GM04503 (cell line): ENCODE data around the gene RTEL1.
"Not testable (repeated sequence)": the region's sequence is repeated elsewhere in the genome, so short reads cannot be mapped to it uniquely, and the experiment has no call there.

ENCODE experiments used
- DNase-seq: peaks from one replicate; pipeline ENCODE4 v3.0.0-alpha.2; 2012; ENCODE audit warnings: low read depth

RTEL1 gene

DNA sequence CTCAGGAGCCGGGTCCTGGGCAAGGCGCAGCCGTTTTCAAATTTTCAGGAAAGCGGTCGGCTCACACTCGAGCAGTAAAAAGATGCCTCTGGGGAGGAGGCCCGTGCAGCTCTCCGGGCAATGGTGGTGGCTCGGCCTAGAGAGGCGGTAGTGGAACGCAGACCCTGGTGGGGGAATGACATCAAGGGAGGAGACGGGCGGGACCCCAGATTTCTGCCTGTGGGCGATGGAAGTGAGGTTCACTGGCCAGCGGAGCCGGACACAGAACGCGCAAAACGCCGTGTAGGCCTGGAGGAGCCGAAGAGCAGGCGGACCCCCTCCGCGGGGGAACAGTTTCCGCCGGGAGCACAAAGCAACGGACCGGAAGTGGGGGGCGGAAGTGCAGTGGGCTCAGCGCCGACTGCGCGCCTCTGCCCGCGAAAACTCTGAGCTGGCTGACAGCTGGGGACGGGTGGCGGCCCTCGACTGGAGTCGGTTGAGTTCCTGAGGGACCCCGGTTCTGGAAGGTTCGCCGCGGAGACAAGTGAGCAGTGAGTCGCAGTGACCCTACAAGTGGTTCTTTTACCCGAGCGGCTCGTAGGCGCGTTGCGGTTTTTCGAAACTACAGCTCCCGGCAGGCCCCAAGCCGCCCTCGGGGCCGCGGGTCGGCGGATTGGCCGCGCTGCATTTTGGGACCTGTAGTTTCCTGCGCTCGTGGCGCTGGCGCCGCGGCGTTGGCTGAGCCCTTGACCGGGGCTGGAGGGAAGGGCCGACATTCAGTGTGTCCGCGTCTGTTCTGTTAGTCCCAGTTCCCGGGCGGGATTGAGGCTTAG, at the start of gene RTEL1:
Gene RTEL1, plus strand, starts transcription at position 376 of the 812 bp plus-strand sequence. CDS start 1,091 bp downstream, outside the sequence.
- peak; percentile 63 for DNase-seq

DNA sequence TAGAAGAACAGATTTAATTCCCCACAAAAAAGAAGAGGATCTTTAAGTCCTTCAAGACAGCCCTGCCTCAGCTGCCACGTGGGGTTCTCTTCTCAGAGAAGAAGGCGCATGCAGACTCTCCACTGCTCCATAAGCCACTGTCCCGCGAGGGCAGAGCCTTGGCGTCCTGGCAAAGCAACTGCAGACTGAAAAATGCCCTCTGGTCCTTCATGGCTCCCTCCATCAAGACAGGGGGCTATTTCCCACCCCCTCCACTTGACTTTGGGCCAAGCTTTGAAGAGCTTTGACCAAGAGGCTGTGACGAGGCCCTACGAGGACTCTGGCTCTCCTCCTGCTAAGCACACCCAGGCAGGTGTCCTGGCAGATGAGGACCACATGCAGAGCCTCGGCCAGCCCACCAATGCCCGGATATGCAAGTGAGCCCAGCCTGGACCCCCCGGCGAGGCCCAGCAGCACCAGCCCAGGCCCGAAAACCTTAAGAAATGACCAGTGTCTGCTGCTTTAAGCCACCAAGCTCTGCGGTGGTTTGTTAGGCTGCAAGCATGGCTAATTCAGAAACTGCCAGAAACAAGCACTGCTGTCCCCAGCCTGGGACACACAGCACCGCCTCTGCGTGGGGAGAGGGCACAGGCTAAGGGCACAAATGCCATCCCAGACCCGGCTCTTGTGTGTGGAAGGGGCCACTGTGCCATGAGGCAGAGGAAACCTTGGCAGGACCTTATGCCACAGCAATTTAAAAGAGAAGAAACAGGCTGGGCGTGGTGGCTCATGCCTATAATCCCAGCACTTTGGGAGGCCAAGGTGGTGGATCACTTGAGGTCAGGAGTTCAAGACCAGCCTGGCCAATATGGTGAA, 47.3 kb upstream of the RTEL1 start:
- no peak for DNase-seq

DNA sequence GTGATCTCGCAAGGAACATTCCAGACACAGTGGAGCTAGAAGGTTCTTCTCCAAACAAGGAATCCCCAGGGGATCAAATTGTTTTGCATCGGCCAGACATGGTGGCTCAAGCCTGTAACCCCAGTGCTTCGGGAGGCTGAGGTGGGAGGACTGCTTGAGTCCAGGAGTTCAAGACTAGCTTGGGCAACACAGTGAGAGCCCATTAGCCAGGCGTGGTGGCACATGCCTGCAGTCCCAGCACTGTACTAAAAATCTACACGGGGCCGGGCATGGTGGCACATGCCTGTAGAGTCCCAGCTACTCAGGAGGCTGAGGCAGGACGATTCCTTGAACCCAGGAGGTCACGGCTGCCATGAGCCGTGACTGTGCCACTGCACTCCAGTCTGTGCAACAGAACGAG, 46.5 kb upstream of the RTEL1 start:
- DNase-seq, result no peak

GRCh38 chr20:63612276-63612931, 45.7 kb upstream of the RTEL1 start:
- DNase-seq, result no peak

- DNase-seq, result not testable (repeated sequence)
Measured at GRCh38 chr20:63613863-63614594, 44.1 kb upstream of the RTEL1 start.

- no peak for DNase-seq
Measured at GRCh38 chr20:63617092-63617875, 40.8 kb upstream of the RTEL1 start.

DNA sequence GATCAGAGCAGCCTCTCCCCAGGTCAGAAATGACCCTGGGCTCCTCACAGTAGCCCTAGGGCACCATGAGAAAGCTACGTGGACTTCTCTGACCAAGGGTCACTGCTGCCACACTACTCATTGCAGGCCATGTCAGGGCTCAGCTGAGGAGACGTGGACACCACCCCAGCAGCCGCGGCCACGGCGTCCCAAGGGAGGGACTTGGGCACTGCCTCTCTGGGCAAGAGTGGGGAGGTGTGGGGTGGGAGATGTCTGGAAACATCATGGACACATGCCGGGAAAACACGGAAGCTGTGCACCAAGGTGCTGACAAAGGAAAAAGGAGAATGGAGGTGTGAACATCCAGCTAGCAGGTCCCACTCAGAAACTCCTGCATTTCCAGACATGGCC, 40.2 kb upstream of the RTEL1 start:
- DNase-seq, result no peak

DNA sequence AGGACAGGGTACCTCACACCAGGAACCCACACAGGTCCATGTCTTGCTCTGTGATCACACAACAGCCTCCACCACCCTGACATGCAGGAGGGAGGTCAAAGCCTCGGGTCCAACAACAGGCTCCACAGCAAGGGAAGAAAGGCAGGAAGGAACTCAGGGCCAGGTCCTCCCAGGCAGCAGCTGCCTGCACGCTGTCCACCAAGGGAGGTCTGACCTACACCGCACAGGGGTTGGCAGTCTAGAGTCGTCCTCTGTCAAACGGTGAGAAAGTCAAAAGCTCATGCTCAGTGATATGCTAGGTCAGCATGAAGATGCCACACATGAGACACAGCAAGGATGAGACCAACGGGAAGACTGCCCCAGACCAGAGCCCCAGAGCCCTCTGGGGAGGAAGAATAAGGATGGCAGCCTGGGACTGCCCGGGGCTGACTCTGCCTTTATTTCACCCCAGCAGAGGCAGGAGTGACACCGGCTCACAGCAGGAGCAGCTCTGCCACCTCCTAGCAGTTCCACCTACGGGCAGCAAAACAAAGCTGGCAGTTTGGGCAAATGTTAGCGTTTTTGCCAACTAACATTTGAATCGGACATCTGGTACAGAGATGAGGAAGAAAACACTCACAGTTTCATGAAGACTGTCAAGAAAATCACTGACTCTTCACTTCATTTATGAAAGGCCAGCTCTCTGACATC, 39.7 kb upstream of the RTEL1 start:
- DNase-seq, result no peak

DNA sequence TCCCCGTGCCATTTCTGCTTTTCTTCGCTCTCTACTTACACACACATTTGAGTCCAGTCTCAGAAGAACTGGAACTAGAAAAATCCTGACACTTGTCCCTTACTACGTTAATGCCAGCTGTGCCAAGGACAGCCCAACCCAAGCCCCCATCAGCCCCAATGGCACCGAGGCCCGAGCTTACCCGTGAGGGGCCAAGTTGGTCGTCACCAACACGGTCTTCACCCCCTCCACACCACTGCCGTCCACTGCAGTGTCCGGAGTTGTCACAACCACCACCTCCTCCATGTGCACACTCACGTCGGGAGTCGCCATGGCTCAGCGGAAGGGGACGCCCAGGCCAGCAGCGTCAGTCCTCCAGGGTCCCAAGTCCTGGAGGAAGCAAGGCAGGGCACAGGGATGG, 39.0 kb upstream of the RTEL1 start:
- DNase-seq, result no peak

- DNase-seq, result no peak
Measured at GRCh38 chr20:63619505-63619904, 38.6 kb upstream of the RTEL1 start.

GRCh38 chr20:63620991-63621390, 37.1 kb upstream of the RTEL1 start:
- DNase-seq, result no peak

- no peak for DNase-seq
Measured at GRCh38 chr20:63622096-63622495, 36.0 kb upstream of the RTEL1 start.

DNA sequence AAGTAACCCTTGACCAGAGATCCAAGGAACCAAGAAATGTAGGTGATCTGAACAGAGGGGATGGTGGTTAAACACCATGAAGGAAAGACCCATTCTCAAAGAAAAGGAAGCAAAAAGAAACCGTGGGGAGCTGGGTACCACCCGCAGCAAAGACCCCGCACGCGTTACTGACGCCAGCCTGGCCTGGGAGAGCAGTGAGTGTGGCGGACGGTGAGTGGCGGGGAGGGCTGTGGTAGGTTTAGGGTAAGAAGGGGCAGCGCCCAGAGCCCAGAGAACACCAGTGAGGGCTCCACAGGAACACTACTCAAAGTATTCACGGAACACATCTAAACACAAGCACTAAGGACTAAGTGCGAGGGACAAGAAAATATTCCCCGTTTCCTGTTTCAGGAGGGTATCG, 35.4 kb upstream of the RTEL1 start:
- no peak for DNase-seq

DNA sequence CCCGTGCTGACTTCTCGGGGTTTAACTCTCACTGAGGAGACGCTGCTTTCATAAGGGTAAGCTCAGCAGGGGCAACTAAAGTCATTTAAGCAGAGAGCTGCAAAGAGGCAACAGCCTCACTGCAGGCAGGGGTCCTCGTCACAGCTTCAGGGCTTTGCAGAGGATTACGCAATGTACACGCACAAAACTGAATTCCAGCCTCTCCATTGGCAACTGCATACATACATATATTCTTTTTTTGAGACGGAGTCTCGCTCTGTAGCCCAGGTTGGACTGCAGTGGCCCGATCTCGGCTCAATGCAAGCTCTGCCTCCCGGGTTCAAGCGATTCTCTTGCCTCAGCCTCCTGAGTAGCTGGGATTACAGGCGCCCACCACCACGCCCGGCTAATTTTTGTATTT, 33.6 kb upstream of the RTEL1 start:
- DNase-seq, result no peak

- DNase-seq, result no peak
Measured at GRCh38 chr20:63625771-63626423, 32.2 kb upstream of the RTEL1 start.

- DNase-seq, result no peak
Measured at GRCh38 chr20:63626424-63627128, 31.5 kb upstream of the RTEL1 start, which contains the start of gene GMEB2. GMEB2 (minus strand) TSS chr20:63627101; CDS start chr20:63619397, 7,704 bp downstream.

GRCh38 chr20:63627129-63627750, 30.9 kb upstream of the RTEL1 start:
- DNase-seq, result peak; percentile 37

- DNase-seq, result no peak
Measured at GRCh38 chr20:63627751-63628245, 30.3 kb upstream of the RTEL1 start.
